HG03064 (cell line): ENCODE data around the gene CLDN6.
"Not testable (repeated sequence)": the region's sequence is repeated elsewhere in the genome, so short reads cannot be mapped to it uniquely, and the experiment has no call there.

Source experiments
- ATAC-seq: cut with Tn5 transposase; IDR thresholded peaks from one replicate; pipeline ENCODE4 v1.9.1; 2021; ENCODE audit warnings: low read depth; ENCODE audit not compliant: unreplicated experiment

The CLDN6 gene, protein sequence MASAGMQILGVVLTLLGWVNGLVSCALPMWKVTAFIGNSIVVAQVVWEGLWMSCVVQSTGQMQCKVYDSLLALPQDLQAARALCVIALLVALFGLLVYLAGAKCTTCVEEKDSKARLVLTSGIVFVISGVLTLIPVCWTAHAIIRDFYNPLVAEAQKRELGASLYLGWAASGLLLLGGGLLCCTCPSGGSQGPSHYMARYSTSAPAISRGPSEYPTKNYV

DNA sequence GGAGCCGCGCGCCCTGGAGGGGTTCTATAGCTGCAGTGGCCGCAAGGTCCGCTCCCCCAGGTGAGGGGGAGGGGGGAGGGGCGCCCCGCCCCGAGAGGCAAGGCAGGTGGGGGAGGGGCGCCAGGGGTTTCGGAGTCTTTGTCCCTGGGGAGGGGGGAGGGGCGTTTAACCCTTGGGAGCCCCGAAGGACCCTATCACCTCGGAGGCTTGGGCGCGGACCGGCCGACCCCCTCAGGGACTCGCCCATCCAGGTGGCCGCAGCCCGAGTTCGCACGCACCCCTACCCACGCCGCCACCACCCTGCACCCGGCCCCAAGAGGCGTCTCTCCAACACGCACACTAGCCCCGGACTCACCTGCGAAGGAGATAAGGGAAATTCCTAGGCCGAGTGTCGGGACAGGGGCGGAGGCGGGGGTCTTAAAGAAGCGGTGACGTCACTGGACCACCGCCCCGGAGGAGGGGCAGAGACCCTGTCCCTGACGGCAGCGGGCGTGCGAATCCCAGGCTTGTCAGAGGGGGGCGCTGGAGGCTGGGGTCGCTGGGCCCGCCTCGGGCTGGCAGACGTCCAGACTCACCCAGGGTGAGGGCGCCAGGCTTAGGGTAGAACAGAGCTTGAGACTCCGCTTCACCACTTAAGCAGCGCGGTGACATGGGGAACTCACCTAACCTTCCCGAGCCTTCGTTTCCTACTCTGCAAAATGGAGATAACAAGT, at the start of gene CLDN6:
Gene CLDN6, minus strand, starts transcription at position 390 of the 713 bp plus-strand sequence. CDS start 2,162 bp downstream, outside the sequence.
- no peak for ATAC-seq

DNA sequence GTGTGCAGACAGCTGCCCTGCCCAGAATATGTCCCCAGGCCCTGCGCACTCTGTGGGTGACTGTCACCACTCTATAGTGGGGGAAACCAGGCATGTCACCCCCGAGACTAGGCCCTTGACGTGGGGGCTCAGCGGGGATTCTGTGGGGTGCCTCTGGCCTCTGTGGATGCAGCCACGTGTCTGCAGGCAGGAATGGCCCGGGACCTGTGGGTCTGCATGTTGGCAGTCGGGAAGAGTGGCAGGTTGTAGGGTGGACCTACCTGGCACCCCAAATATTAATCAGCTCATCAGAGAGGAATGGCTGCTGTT, 48.4 kb upstream of the CLDN6 start:
- ATAC-seq, result no peak

GRCh38 chr16:3065742-3066439, 47.9 kb upstream of the CLDN6 start:
- no peak for ATAC-seq

- ATAC-seq, result no peak
These were observed 47.2 kb upstream of the CLDN6 start, which contains the start of gene IL32 for GRCh38 chr16:3065069-3065741. Gene IL32, plus strand, starts transcription at chr16:3065640. Its CDS starts 172 bp downstream, at chr16:3065812.

- no peak for ATAC-seq
These were observed 45.8 kb upstream of the CLDN6 start for GRCh38 chr16:3063625-3064386.

- no peak for ATAC-seq
These were observed 44.6 kb upstream of the CLDN6 start for GRCh38 chr16:3062553-3062952.

DNA sequence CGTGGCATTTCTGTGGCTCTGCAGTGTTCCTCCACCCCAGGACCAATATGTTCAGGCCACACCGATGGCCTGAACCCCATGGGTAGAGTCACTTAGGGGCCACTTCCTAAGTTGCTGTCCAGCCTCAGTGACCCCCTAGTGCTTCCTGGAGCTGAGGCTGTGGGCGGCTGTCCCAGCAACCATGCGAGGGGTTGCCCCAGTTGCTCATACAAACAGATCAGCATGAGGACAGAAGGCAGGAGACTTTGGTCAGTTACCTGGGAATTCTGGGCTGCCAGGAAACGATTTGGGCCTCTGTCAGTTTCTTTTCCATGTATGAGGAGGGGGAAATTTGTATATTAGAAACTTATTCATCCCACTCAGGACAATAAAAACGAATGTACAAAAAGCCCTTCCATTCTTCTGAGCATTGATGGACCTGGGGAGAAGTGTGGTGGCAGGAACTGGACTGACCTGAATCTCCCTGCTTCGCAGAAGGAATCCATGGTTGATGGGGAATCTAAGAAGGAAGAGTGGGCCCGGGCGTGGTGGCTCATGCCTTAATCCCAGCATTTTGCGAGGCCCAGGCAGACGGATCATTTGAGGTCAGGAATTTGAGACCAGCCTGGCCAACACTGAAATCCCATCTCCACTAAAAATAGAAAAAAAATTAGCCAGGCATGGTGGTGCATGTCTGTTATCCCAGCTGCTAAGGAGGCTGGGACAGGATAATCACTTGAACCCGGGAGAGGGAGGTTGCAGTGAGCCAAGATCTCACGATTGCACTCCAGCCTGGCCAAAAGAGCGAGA, 42.5 kb upstream of the CLDN6 start:
- ATAC-seq, result no peak

GRCh38 chr16:3059723-3060242, 41.8 kb upstream of the CLDN6 start:
- ATAC-seq, result no peak

- ATAC-seq, result peak; percentile 68
These were observed 41.2 kb upstream of the CLDN6 start for GRCh38 chr16:3059041-3059722.

GRCh38 chr16:3058139-3059030, 40.4 kb upstream of the CLDN6 start:
- no peak for ATAC-seq

DNA sequence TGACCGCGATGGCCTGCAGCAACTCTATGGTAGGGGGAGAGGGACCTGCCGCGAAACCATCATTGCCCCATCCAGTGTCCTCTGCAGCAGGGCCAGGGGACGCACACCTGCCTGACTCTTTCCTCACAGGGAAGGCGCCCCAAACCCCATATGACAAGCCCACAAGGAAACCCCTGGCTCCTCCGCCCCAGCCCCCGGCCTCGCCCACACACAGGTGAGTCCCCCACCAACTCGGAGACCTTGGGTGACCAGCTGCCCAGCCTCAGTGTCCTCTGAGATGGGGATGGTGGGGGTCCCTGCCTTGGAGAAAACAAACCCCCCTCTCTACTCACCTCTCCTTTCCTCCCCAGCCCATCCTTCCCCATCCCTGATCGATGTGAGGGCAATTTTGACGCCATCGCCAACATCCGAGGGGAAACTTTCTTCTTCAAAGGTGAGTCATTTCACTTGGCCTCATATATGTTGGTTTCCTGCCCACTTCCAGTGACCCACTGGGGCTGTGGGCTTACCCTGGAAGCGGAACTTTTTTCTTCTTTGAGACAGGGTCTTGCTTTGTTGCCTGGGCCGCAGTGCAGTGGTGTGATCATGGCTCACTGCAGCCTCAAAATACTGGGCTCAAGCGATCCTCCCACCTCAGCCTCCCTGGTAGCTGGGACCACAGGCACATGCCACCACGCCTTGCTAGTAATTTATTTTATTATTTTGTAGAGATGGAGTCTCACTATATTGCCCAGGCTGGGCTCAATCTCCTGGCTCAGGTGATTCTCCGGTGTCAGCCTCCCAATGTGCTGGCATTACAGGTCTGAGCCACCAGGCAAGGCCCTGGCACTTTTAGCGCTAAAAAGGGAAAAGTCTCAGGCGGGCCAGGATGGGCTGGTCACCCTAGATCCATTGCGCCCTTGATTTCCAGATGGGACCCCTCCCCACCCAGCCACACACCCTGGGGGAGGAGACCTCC, 39.5 kb upstream of the CLDN6 start:
- ATAC-seq, result no peak

DNA sequence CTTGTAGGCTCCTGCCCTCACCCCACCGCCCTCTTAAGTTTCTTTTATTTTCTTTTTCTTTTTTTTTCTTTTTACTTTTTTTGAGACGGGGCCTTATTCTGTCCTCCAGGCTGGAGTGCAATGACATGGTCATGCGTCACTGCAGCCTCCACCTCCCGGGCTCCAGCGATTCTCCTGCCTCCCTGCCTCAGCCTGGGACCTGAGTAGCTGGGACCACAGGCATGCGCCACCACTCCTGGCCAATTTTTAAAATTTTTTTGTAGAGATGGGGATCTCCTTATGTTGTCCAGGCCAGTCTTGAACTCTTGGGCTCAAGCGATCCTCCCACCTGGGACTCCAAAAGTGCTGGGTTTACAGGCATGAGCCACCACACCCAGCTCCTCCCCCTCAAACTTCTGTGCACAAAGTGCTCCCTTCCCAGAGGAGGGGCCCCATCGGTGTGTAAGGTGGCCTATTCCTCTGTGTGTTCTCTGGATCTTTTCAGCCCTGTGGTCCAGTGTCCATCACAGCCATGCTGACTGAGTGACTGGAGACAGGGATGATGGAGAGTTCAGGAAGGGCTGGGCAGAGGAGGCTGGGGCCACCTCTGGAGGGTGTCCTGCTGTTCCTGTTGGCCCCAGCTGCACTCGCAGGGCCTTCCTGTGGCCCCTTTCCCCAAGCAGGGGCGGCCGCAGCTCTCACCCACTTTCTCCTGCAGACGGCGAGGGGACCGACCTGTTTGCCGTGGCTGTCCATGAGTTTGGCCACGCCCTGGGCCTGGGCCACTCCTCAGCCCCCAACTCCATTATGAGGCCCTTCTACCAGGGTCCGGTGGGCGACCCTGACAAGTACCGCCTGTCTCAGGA, 38.6 kb upstream of the CLDN6 start:
- ATAC-seq, result no peak

DNA sequence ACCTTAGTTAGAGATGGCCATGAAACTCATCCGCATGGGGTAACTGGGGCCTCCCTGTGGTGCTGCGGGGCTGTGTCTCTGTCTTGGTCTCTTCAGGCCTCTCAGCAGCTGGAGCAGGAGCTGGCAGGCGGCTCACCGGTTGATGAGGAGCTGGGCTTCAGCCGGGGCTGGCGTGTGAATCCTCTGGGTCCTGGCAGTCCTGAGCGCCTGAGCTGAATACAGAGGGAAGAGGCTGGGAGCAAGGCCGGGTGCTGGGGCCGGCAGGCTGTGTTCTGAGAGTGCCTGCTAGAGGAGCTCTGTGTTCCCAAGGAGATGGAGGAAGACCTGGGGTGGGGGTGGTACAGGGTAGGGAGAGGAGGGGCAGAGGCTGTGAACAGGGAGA, 37.7 kb upstream of the CLDN6 start:
- not testable (repeated sequence) for ATAC-seq

DNA sequence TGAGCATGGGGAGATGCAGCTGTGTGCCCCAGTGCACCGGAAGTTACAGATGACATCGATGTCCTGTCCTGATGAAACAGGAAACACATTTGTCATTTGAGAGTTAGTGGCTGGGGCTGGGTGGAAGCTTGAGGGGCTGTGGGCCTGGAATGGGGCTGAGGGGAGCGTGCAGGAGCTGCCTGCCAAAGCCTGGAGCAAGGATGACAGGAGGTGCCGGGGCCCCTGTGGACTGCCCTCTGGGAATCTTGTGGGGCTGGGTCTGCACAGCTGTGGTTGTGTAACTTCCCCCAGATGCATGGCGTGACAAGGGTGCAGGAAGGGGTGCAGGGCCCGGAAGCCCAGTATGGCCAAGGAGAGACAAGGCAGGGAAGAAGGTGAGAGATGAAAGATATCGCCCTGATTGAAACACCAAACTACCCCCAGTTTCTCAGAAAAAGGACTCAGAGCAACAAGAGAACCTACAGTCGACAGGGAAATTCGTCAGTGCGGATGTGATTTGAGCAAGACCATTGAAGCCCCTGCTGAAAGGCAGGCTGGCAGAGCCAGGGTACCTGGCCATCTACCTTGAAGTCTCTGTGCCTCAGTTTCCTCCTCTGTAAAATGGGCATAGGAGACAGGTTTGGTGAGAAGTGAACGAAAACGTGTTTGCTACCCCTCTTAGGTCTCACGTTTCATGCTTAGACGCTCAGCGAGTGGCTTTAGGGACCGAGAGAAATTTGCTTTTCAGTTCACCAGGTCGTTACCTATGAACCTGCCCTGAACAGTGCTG, 37.2 kb upstream of the CLDN6 start:
- ATAC-seq, result no peak

DNA sequence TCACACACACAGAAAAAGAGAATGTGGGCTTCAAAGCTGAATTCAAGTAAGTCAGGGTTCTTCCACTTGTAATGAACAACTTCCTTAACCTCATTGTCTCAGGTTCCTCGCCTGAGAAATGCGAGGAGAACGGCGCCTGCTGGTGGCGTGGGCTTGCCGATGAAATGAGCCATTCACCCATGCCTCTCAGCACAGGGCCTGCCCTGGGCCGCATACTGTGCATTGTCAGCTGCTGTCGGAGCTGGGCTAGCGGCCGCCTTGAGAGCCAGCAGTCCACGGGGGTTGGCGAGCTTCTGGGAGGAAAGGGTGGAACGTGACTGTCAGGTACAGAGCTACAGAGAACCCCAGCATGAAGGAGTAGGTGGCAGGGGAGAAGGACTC, 35.3 kb upstream of the CLDN6 start:
- ATAC-seq, result not testable (repeated sequence)
